ENCODE measurements around the gene GNAQ. TPM values are rescaled to one million over a fixed set of nuclear protein-coding genes. Genes with fewer than 3 reads are reported as not detected.

The GNAQ gene
- total RNA-seq, 1 donor from 2014 or later, result 64.9 TPM

GRCh38 chr9:77981907-77982306 lies 49.7 kb downstream of the GNAQ start:
- H3K4me3 Mint-ChIP-seq (ENCODE audit: low read depth), result no peak overlapping the region
- no peaks in the 10 kb centered on the region for H3K27me3 Mint-ChIP-seq
- DNase-seq (ENCODE audit: low spot score, unreplicated experiment), result no peak
- H3K27ac Mint-ChIP-seq, result no peak overlapping the region
- H3K4me1 Mint-ChIP-seq (ENCODE audit: low read depth), result peaks cover 28% of the 10 kb centered on the region
- H3K9me3 Mint-ChIP-seq (ENCODE audit: low read depth), result no peaks in the 10 kb centered on the region
- H3K36me3 Mint-ChIP-seq (ENCODE audit: insufficient read depth), result peaks cover 3% of the 10 kb centered on the region
- TF ChIP-seq, protein P1, sequence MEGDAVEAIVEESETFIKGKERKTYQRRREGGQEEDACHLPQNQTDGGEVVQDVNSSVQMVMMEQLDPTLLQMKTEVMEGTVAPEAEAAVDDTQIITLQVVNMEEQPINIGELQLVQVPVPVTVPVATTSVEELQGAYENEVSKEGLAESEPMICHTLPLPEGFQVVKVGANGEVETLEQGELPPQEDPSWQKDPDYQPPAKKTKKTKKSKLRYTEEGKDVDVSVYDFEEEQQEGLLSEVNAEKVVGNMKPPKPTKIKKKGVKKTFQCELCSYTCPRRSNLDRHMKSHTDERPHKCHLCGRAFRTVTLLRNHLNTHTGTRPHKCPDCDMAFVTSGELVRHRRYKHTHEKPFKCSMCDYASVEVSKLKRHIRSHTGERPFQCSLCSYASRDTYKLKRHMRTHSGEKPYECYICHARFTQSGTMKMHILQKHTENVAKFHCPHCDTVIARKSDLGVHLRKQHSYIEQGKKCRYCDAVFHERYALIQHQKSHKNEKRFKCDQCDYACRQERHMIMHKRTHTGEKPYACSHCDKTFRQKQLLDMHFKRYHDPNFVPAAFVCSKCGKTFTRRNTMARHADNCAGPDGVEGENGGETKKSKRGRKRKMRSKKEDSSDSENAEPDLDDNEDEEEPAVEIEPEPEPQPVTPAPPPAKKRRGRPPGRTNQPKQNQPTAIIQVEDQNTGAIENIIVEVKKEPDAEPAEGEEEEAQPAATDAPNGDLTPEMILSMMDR (IDR thresholded peaks at IDR 0.05; ENCODE audit: unreplicated experiment), result no peak

GRCh38 chr9:77981332-77981731 lies 50.3 kb downstream of the GNAQ start:
- Mint-ChIP-seq H3K9me3 (ENCODE audit: low read depth) (no peaks in the 10 kb centered on the region), H3K27ac (no peak overlapping the region), H3K36me3 (ENCODE audit: insufficient read depth) (peaks cover 3% of the 10 kb centered on the region), H3K4me3 (ENCODE audit: low read depth) (no peak overlapping the region), H3K27me3 (no peaks in the 10 kb centered on the region), H3K4me1 (ENCODE audit: low read depth) (peaks cover 27% of the 10 kb centered on the region)
- no peak for DNase-seq (ENCODE audit: low spot score, unreplicated experiment)
- TF ChIP-seq, protein P1 (IDR thresholded peaks at IDR 0.05; ENCODE audit: unreplicated experiment), result no peak

GRCh38 chr9:77980622-77981021 lies 51.0 kb downstream of the GNAQ start:
- Mint-ChIP-seq H3K27ac (no peak overlapping the region), H3K36me3 (ENCODE audit: insufficient read depth) (peaks cover 2% of the 10 kb centered on the region)

GRCh38 chr9:77978086-77978781 lies 53.4 kb downstream of the GNAQ start:
- TF ChIP-seq, protein P1 (IDR thresholded peaks at IDR 0.05; ENCODE audit: unreplicated experiment), result no peak
- Mint-ChIP-seq H3K9me3 (ENCODE audit: low read depth) (no peaks in the 10 kb centered on the region), H3K27ac (no peak overlapping the region), H3K4me3 (ENCODE audit: low read depth) (no peak overlapping the region), H3K4me1 (ENCODE audit: low read depth) (peaks cover 21% of the 10 kb centered on the region), H3K36me3 (ENCODE audit: insufficient read depth) (no peaks in the 10 kb centered on the region), H3K27me3 (no peaks in the 10 kb centered on the region)
- no peak for DNase-seq (ENCODE audit: low spot score, unreplicated experiment)

More at GRCh38 chr9:77980622-77981021, 51.0 kb downstream of the GNAQ start:
- H3K9me3 Mint-ChIP-seq (ENCODE audit: low read depth), result no peaks in the 10 kb centered on the region
- no peak for DNase-seq (ENCODE audit: low spot score, unreplicated experiment)
- H3K27me3 Mint-ChIP-seq, result no peaks in the 10 kb centered on the region
- no peak overlapping the region for H3K4me3 Mint-ChIP-seq (ENCODE audit: low read depth)
- H3K4me1 Mint-ChIP-seq (ENCODE audit: low read depth), result peaks cover 21% of the 10 kb centered on the region
- TF ChIP-seq, protein P1 (IDR thresholded peaks at IDR 0.05; ENCODE audit: unreplicated experiment), result no peak

DNA sequence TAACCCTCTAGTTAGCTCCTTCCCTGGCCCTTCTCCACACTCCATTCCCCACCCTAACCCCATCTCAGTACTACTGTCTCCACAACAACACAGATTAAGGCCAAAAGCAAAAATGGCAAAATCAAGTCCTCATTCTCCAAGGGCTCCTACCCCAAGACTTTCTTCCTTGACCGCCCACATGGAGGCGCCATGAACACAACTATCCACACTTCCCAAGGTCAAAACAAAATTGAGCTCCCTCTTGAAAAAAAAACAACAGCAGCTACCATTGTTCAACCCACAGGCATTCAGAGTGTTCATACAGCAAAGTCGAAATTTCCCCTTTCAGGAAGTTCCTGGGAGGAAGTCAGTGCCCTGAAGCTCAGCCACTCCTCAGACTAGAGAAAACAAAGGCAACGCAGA lies 54.4 kb downstream of the GNAQ start:
- Mint-ChIP-seq H3K27ac (peak overlapping the region; percentile 46), H3K4me3 (ENCODE audit: low read depth) (no peak overlapping the region), H3K36me3 (ENCODE audit: insufficient read depth) (no peaks in the 10 kb centered on the region), H3K27me3 (no peaks in the 10 kb centered on the region), H3K4me1 (ENCODE audit: low read depth) (peaks cover 21% of the 10 kb centered on the region), H3K9me3 (ENCODE audit: low read depth) (no peaks in the 10 kb centered on the region)
- TF ChIP-seq, protein P1 (IDR thresholded peaks at IDR 0.05; ENCODE audit: unreplicated experiment), result peak; percentile 44
- DNase-seq (ENCODE audit: low spot score, unreplicated experiment), result no peak

Data from progenitor cell of endocrine pancreas (in vitro differentiated cells).